GM21515 (cell line): ENCODE results near the gene SGF29.
"Not testable (repeated sequence)": the region's sequence is repeated elsewhere in the genome, so short reads cannot be mapped to it uniquely, and the experiment has no call there.

Experiments
- ATAC-seq: cut with Tn5 transposase; IDR thresholded peaks from one replicate; pipeline ENCODE4 v1.9.1; 2021; ENCODE audit not compliant: unreplicated experiment

SGF29 gene

DNA sequence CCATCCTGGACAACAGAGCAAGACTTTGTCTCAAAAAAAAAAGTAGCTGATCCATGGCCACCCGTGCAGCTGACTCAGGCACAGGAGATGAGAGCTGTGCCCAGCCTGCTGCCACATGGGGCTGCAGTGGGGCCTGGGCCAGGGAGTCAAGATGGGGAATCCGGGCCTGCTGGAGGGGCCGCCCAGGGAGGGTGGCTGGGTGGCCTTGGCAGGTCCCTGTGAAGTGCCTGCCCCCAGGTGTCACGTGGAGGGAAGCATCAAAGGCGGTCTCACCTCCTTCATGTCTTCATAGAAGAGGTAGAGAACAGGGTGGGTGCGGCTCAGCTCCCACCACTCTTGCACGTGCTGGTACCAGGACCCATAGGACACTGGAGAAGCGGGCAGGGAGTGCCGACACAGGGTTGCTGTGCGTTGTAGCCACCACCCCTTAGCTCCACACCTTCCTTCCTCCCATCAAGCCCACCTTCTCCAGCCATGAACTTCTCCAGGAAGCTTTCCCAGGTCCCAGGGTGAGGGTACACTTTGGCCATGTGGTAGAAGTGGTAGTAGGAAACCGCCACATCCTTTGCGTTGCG is 39.3 kb downstream of the SGF29 start:
- ATAC-seq: no peak

DNA sequence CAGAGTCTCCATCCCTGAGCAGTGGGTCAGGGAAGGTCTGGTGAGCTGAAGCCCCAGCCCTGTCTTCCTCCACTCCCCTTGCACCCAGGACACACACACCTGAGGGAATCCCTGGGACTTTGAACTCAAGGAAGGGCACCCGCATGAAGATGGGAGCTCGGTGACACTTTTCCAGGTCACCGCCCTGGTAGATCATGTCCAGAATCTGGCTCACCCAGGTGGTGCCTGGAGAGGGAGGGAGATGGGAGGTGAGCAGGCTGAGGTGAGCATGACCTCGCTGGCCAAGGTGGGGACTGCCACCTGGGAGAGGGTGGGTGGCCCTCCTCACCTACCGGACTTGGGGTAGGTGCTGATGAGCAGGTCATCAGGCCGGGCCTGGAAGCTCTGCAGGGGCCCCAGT is 41.7 kb downstream of the SGF29 start:
- not testable (repeated sequence) for ATAC-seq

DNA sequence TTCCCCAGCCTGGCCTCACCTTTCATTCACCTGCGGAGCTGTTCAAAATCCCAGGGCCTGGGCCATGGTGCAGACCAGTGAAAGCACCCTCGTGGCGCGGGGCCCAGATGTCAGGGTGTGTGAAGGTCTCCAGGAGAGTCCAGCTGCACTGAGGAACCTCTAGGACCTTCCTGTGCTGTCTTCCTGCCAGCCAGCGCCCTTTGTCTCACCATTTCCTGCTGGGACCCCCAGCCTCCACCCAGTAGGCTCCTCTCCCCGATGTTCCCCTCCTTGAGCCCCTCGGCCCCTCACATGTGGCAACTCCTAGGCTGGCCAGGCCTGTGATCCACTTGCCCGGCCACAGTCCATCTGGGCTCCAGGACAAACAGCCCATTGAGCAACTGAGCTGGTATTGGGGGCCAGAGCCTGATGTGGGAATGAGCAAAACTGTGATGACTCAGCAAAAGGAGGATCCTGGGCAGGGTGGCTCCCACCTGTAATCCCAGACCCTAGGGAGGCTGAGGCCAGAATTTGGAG is 42.5 kb downstream of the SGF29 start:
- ATAC-seq: no peak

DNA sequence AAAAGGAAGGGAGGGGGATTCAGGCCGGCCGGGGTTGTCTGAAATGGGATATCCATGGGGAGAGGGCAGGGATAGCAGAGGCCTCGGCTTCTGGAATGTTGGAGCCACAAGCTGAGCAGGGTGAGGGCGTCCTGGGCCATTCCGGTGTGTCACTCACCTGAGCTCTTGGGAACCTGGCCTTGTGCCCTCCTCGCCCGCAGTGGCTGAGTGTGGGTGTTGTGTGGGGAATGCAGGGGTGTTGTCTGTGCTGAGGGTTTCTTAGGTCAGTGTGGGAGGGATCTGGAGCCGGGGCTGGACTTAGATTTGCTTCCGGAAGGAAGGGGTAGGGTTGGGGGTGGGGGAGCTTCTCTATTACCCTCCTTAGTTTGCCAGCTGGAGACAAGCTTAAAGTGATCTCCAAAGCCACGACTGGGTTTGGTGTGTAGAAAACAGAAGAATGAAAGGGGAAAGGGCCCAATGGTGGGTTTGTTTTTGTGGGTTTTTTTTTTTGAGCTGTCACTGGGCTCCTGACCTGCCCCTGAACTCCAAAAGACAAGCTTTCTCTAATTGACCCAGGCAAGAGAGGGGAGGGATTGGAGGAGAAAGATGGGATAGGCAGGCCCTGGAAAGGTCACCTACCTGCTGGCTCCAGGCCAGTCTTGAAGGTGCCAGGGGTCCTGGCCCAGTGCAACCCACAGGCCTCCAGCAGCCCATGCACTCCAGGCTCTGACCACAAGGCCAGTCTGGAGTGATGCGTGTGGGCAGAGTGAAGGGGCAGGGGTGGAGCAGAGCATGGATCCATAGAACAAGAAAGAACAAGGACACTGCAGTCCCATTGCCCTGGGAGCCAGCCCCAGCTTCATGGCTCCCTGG is 43.3 kb downstream of the SGF29 start, which contains the start of gene SULT1A2:
TSS of gene SULT1A2 (minus strand) at position 211 of the 852 bp plus-strand sequence. CDS start 1,120 bp downstream, outside the sequence.
- no peak for ATAC-seq

DNA sequence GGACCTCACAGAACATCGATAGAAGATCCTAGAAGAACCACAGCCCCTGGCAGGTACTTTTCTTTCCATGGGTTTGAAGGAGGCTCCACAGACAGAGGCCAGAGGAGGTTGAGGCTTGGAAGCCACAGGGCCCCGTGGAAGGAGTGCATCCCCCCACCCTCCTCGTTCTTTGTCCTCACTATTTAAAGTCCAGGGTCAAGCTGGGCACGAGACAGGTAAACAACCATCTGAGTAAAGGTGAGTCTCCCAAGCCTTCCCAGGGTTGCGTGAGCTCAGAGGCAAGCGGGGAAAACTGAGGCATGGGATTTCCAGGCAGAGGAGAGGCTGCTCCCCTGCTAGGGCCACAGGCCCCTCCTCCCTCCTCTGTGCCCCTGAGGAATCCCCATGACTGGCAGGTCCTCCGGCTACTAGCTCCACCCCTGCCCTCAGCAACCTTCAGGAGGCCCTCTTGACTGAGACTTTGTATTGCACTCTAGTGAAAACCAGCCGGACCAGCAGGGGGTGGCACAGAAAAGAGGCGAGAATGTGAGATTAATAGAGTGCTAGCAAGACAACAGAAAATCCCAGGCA is 44.1 kb downstream of the SGF29 start:
- ATAC-seq: no peak

DNA sequence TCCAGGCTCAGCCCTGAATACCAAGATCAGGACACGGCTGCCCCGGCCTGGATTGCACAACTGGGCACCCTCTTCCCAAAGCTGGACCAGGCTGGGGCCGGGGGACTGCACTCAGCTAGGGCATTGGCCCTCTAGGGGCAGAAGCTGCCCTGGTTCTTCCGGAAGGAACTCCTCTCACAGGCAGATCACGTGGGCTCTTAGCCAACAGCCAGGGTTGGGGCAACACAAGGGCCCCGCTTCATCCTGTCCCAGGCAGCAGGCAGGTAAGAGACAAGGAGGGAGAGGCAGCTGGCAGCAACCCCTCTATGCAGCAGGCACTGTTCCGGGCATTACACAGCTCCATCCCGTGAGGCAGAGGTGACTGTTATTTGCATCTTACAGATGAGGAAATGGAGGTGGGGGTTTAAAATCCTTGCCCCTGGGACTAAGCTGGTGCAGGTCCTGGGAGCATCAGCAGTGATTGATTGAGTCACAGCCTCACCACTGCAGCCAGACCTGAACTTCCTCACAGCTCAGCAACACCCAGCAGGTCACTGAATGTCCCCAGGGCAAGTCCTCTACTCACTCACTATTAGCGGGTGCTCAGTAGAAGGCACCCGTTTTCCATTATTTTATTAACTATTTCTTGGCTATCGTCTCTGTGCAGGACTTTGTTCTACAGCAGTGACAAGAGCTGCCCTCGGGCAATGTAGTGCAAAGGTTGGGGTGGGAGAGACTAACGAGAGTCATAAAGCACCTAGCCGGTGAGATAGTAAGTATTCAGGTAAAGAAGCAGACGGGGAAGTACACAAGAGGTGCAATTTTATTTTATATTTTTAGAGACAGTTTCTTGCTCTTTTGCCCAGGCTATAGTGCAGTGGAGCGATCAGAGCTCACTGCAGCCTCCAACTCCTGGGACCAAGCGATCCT is 45.9 kb downstream of the SGF29 start:
- not testable (repeated sequence) for ATAC-seq

DNA sequence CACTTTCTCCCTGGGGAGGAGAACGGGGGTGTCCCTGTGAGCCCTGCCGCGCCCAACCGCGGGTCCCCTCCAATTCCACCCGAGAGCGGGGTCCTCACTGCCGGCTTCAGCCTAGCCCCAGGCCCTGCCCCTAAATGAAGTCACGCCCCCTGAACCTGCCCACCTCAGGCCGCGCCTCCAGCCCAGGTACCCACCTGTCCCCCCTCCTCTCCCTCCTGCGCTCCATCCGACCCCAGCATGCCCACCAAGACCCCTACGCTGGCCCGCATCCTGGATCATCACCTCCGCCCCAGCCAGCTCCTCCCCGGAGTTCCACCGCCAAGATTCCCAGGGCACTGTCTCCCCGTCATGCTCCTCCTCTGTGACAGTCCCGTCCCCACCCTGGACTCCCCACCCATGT is 47.2 kb downstream of the SGF29 start:
- not testable (repeated sequence) for ATAC-seq

DNA sequence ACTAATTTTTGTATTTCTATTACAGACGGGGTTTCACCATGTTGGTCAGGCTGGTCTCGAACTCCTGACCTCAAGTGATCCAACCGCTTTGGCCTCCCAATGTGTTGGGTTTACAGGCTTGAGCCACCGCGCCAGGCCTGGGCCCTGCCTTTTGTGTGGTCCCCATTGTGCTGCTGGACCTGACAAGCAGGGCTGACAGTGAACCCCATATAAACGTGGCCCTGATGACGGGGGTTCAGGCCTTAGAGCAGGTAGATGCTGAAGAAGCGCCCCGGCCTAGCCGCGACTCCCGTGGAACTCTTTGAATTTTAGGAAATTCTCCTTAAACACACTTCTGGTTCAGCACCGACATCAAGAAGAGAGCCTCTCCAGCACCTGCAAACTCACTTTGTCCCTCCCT is 47.9 kb downstream of the SGF29 start:
- ATAC-seq: not testable (repeated sequence)

DNA sequence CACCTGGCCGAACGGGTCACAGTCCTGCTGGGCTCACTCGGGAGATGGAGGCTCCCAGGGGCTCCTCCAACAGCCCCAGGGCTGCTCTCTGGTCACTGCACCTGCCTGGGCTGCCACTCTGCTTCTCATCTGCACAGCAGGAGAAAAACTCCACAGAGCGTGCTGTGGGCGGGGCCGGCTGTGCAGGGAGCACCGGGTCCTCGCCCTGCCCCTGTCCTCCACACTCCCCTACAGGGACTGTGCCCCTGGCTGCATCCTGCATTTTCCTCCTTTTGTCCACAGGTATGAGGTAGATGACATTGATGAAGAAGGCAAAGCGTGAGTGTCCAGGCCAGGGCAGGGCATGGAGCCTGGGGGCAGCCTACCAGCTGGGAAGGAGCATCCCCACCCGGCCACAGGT is 48.3 kb downstream of the SGF29 start:
- not testable (repeated sequence) for ATAC-seq

DNA sequence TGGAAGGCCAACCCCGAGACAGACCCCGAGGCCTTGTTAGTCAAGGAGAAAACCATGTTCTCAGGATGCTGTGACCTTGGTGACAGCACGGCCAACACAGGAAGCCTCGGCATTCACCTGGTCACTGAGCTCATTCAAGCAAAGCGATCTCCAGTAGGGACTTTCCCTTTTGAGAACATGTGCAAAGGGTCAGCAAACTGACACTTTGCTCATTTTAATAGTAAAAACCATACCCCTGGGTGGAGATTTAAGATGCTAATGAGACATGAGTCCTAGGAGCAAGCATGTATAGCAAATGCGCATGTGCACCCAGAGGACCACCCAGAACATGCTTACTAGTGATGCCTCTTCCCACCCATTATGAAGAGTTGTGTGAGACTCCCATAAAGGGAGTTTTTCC is 48.8 kb downstream of the SGF29 start:
- no peak for ATAC-seq

DNA sequence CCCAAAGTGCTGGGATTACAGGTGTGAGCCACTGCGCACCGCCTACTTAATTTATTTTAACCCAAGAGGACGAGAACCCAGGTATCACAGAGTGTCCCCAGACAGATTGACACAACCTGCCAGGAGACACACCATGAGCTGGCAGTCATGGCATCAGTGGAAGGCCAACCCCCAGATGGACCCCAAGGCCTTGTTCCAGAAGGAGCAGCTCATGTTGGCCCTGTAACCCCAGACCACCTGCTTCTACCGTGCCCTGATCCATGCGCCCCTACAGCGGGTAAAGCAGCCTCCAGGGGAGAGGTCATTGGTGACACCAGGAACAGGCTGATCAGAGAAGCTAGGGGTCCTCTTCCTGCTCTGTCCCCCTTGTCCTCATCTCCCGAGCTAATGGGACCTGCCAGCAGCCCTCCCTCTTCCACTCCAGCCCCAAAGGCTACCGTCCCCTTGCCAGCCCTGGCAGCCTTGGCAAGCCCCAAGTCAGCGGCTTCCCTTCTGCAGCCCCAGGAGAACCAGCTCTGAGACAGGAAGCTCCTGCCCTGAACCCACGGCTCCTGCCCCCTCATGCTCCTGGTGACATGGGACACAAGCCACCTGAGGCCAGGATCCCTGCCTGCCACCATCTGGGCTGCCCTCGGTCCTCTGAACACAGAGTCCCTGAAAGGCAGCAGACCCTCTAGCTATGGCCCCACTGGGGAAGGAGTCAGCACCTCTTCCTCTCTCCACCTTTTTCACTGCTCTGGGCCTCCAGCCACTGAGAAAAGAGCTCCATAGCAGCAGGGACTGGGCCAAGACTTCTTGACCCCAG is 49.9 kb downstream of the SGF29 start:
- no peak for ATAC-seq

DNA sequence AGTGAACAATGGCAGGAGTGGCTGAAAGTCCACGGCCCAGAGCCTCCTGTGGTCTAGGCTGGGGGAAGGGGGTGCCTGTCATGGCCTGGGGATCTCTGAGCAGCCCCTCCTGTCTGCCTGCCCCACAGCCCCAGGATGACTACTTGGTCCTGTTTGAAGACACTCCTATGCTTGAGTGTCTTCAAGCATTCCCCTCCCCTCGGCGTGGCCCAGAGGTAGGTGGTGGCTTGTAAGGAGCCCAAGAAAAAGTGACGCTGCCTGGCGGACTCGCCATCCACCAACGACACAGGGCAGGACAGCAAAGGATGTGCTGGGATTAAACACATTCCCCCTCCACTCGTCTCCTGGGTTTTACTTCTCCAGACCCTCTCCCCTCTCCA is 50.5 kb downstream of the SGF29 start:
- no peak for ATAC-seq

DNA sequence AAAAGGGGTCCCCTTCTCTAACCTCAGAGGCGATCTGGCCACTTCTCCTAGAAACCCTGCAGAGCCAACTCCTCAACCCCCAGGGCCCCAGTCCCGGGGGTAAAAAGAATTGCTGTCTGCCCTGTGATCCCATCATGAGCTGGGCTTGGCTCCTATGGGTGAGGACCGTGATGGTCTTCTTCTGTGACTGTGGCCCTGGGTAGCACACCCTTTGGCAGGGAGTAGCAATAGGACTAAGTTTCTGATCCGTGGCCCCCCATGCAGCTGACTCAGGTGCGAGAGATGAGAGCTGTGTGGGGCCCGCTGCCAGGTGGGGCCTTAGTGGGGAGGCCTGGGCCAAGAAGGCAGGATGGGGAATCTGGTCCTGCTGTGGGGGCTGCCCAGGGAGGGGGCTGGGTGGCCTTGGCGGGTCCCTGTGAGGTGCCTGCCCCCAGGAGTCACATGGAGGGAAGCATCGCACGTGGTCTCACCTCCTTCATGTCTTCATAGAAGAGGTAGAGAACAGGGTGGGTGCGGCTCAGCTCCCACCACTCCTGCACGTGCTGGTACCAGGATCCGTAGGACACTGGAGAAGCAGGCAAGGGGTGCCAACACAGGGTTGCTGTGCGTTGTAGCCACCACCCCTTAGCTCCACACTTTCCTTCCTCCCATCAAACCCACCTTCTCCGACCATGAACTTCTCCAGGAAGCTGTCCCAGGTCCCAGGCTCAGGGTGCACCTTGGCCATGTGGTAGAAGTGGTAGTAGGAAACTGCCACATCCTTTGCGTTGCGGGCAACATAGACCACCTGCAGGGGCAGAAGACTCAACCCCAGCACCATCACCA is 52.8 kb downstream of the SGF29 start:
- no peak for ATAC-seq

DNA sequence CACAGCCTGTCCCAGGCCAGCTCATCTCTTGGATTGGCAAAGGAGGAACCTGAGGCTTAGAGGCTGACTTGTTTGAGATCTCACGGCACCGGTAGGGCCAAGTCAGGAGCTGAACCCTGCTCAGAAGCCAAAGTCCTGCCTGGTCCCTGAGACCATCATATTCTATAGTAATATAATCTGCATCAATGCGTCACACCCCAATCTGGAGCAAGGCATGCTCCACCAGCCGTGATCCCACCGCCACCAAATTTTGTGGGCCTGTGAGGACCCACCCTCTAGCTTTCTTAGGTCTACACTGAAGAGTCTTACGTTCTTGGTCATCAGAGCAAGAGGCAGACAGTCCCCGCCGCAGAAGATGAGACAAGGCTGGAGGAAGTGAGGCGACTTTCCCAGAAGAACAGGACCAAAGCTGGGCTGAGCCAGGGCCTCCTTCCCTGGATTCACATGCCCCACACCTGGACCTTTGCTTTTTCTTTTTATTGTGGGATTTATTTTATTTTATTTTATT is 53.5 kb downstream of the SGF29 start:
- ATAC-seq: no peak

DNA sequence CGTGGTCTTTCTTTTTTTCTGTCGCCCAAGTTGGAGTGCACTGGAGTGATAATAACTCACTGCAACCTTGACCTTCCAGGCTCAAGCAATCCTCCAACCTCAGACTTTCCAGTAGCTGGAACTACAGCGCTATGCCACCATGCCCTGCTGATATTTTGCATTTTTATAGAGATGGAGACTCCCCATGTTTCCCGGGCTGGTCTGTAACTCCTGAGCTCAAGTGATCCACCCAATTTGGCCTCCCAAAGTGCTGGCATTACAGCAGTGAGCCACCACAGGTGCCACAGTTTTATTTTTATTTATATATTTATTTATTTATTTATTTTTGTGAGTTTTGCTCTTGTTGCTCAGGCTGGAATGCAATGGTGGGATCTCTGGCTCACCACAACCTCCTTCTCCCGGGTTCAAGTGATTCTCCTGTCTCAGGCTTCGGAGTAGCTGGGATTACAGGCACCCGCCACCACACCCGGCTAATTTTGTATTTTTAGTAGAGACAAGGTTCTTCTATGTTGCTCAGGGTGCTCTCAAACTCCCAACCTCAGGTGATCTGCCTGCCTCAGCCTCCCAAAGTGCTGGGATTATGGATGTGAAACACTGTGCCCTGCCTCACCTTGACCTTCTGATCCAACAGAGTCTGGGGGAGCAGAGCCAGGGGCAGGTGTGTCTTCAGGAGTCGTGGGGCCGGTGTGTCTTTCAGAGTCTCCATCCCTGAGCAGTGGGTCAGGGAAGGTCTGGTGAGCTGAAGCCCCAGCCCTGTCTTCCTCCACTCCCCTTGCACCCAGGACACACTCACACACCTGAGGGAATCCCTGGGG is 54.2 kb downstream of the SGF29 start:
- ATAC-seq: not testable (repeated sequence)

DNA sequence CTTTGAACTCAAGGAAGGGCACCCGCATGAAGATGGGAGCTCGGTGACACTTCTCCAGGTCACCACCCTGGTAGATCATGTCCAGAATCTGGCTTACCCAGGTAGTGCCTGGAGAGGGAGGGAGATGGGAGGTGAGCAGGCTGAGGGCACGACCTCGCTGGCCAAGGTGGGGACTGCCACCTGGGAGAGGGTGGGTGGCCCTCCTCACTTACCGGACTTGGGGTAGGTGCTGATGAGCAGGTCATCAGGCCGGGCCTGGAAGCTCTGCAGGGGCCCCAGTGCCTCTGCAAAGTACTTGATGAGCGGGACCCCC is 54.7 kb downstream of the SGF29 start:
- ATAC-seq: not testable (repeated sequence)

DNA sequence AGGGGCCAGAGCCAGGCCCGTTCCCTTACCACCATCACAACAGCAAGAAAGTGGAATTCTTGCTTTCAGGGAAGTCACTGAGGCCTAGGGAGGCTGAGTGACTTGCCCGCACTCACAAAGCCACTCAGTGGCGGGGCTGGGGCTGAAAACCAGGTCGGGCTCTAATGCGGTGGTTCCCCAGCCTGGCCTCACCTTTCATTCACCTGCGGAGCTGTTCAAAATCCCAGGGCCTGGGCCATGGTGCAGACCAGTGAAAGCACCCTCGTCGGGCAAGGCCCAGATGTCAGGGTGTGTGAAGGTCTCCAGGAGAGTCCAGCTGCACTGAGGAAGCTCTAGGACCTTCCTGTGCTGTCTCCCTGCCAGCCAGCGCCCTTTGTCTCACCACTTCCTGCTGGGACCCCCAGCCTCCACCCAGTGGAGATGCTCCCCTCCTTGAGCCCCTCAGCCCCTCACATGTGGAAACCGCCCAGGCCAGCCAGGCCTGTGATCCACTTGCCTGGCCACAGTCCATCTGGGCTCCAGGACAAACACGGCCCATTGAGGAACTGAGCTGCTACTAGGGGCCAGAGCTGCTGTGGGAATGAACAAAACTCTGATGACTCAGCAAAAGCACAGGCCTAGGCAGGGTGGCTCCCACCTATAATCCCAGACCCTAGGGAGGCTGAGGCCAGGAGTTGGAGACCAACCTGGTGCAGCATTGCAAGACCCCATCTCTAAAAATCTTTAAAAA is 55.3 kb downstream of the SGF29 start:
- ATAC-seq: not testable (repeated sequence)
